ENCODE measurements around the gene VPS54.

VPS54 gene

GRCh38 chr2:63880625-63881024 lies 138.6 kb downstream of the VPS54 start:
- POLR2A ChIA-PET: no interaction called here
- DNase-seq (ENCODE audit: extremely low spot score): no peak
- TF ChIP-seq ARNT (IDR thresholded peaks at IDR 0.05) (no peak), BHLHE40 (IDR thresholded peaks at IDR 0.05; ENCODE audit: borderline replicate concordance) (no peak), ZNF384 (IDR thresholded peaks at IDR 0.05) (no peak), ELF4 (IDR thresholded peaks at IDR 0.05) (no peak), CTBP1 (IDR thresholded peaks at IDR 0.05; ENCODE audit: borderline replicate concordance) (no peak)
- CTCF ChIA-PET: no interaction called here

GRCh38 chr2:63879876-63880433 lies 139.3 kb downstream of the VPS54 start:
- no peak for TF ChIP-seq CTBP1 (IDR thresholded peaks at IDR 0.05; ENCODE audit: borderline replicate concordance)
- ChIA-PET POLR2A (interaction anchor here (1.5 kb wide), 1 partner anchor 38 kb away, joined by 4 read pairs; the partner anchor contains the start of gene UGP2), CTCF (no interaction called here)
- no peak for DNase-seq (ENCODE audit: extremely low spot score)

GRCh38 chr2:63878486-63878885 lies 140.7 kb downstream of the VPS54 start:
- ChIA-PET POLR2A (interaction anchor here (0.6 to 1.5 kb wide), 2 partner anchors 36 kb away, joined by 3 to 4 read pairs; partner anchors contain the start of gene UGP2), CTCF (no interaction called here)
- TF ChIP-seq CTBP1 (IDR thresholded peaks at IDR 0.05; ENCODE audit: borderline replicate concordance) (no peak), ELF4 (IDR thresholded peaks at IDR 0.05) (no peak), L3MBTL2 (conservative IDR thresholded peaks at IDR 0.05) (no peak), LEF1 (IDR thresholded peaks at IDR 0.05; ENCODE audit: borderline replicate concordance) (no peak), PKNOX1 (IDR thresholded peaks at IDR 0.05) (no peak), ARNT (IDR thresholded peaks at IDR 0.05) (no peak), FOXK2 (IDR thresholded peaks at IDR 0.05) (no peak), SP1 (IDR thresholded peaks at IDR 0.05) (no peak), FOXA1 (IDR thresholded peaks at IDR 0.05) (no peak), FOXM1 (IDR thresholded peaks at IDR 0.05; ENCODE audit: borderline replicate concordance) (no peak), ZNF384 (IDR thresholded peaks at IDR 0.05) (no peak), NFRKB (IDR thresholded peaks at IDR 0.05) (no peak), BHLHE40 (IDR thresholded peaks at IDR 0.05; ENCODE audit: borderline replicate concordance) (no peak), SUZ12 (IDR thresholded peaks at IDR 0.05) (no peak)
- no peak for DNase-seq (ENCODE audit: extremely low spot score)

GRCh38 chr2:63876311-63876710 lies 142.9 kb downstream of the VPS54 start:
- ChIA-PET CTCF (no interaction called here), POLR2A (interaction anchor here (0.9 kb wide), 1 partner anchor 35 kb away, joined by 3 read pairs; the partner anchor contains the start of gene UGP2)
- no peak for DNase-seq (ENCODE audit: extremely low spot score)
- TF ChIP-seq ZNF384 (IDR thresholded peaks at IDR 0.05) (no peak), FOXM1 (IDR thresholded peaks at IDR 0.05; ENCODE audit: borderline replicate concordance) (no peak), FOXA1 (IDR thresholded peaks at IDR 0.05) (no peak), ELF4 (IDR thresholded peaks at IDR 0.05) (no peak), BHLHE40 (IDR thresholded peaks at IDR 0.05; ENCODE audit: borderline replicate concordance) (no peak), LEF1 (IDR thresholded peaks at IDR 0.05; ENCODE audit: borderline replicate concordance) (no peak), PKNOX1 (IDR thresholded peaks at IDR 0.05) (no peak), SUZ12 (IDR thresholded peaks at IDR 0.05) (no peak), SP1 (IDR thresholded peaks at IDR 0.05) (no peak), ARNT (IDR thresholded peaks at IDR 0.05) (no peak)

GRCh38 chr2:63875559-63876245 lies 143.5 kb downstream of the VPS54 start:
- CTCF ChIA-PET: no interaction called here

GRCh38 chr2:63875131-63875527 lies 144.1 kb downstream of the VPS54 start:
- POLR2A ChIA-PET: no interaction called here
- CTCF ChIA-PET: no interaction called here
- no peak for TF ChIP-seq HDGF (IDR thresholded peaks at IDR 0.05; ENCODE audit: borderline replicate concordance)
- TF ChIP-seq CTBP1 (IDR thresholded peaks at IDR 0.05; ENCODE audit: borderline replicate concordance): no peak
- TF ChIP-seq SUZ12 (IDR thresholded peaks at IDR 0.05): no peak
- TF ChIP-seq PKNOX1 (IDR thresholded peaks at IDR 0.05): no peak
- TF ChIP-seq NFRKB (IDR thresholded peaks at IDR 0.05): no peak
- TF ChIP-seq ARNT (IDR thresholded peaks at IDR 0.05): no peak
- TF ChIP-seq FOXK2 (IDR thresholded peaks at IDR 0.05): no peak
- no peak for TF ChIP-seq LEF1 (IDR thresholded peaks at IDR 0.05; ENCODE audit: borderline replicate concordance)
- no peak for TF ChIP-seq FOXM1 (IDR thresholded peaks at IDR 0.05; ENCODE audit: borderline replicate concordance)
- TF ChIP-seq ELF4 (IDR thresholded peaks at IDR 0.05): no peak
- TF ChIP-seq BHLHE40 (IDR thresholded peaks at IDR 0.05; ENCODE audit: borderline replicate concordance): no peak
- TF ChIP-seq TARDBP (IDR thresholded peaks at IDR 0.05): no peak
- TF ChIP-seq L3MBTL2 (conservative IDR thresholded peaks at IDR 0.05): no peak
- TF ChIP-seq SP1 (IDR thresholded peaks at IDR 0.05): no peak
- TF ChIP-seq FOXA1 (IDR thresholded peaks at IDR 0.05): no peak
- no peak for TF ChIP-seq ZNF384 (IDR thresholded peaks at IDR 0.05)
- no peak for DNase-seq (ENCODE audit: extremely low spot score)

More at GRCh38 chr2:63875559-63876245, 143.5 kb downstream of the VPS54 start:
- no peak for TF ChIP-seq SP1 (IDR thresholded peaks at IDR 0.05)
- TF ChIP-seq ELF4 (IDR thresholded peaks at IDR 0.05): no peak
- TF ChIP-seq ZNF384 (IDR thresholded peaks at IDR 0.05): no peak
- no peak for TF ChIP-seq TARDBP (IDR thresholded peaks at IDR 0.05)
- no peak for TF ChIP-seq FOXA1 (IDR thresholded peaks at IDR 0.05)
- no peak for TF ChIP-seq SUZ12 (IDR thresholded peaks at IDR 0.05)
- no peak for TF ChIP-seq CTBP1 (IDR thresholded peaks at IDR 0.05; ENCODE audit: borderline replicate concordance)
- TF ChIP-seq L3MBTL2 (conservative IDR thresholded peaks at IDR 0.05): no peak
- POLR2A ChIA-PET: interaction anchor here (0.9 kb wide), 1 partner anchor 34 kb away, joined by 3 read pairs; the partner anchor contains the start of gene UGP2
- DNase-seq (ENCODE audit: extremely low spot score): no peak
